OCI-LY1 (cell line): ENCODE data around the gene TIMM29.
A peak's percentile ranks its signal among the peaks of the same experiment; 100 is the strongest.

Source experiments
- H2AFZ ChIP-seq: fragments of 200-600 bp; sonication (generic), shearing (Covaris generic); 2 replicates; pipeline ENCODE4 v1.6.0; 2014; ENCODE audit warnings: antibody characterized with exemption, mild to moderate bottlenecking, low read length
- H3F3A ChIP-seq: fragments of 200-600 bp; sonication (generic), shearing (Covaris generic); 2 replicates; pipeline ENCODE4 v1.6.0; 2014; ENCODE audit warnings: mild to moderate bottlenecking, antibody characterized with exemption, low read length, moderate library complexity; ENCODE audit not compliant: insufficient read depth
- H3K27ac ChIP-seq: fragments of 200-600 bp; sonication (generic); 2 replicates; pipeline ENCODE4 v1.5.1; 2014; ENCODE audit warnings: low read length, mixed run types, mild to moderate bottlenecking, low read depth; ENCODE audit not compliant: poor library complexity, severe bottlenecking
- H3K27me3 ChIP-seq: fragments of 200-600 bp; sonication (generic); 2 replicates; pipeline ENCODE4 v1.6.0; 2014; ENCODE audit warnings: antibody characterized with exemption, mild to moderate bottlenecking, low read length, moderate library complexity; ENCODE audit not compliant: insufficient read depth
- H3K36me3 ChIP-seq: fragments of 200-600 bp; sonication (generic); 2 replicates; pipeline ENCODE4 v1.6.1; 2014; ENCODE audit warnings: mild to moderate bottlenecking, antibody characterized with exemption, low read length, moderate library complexity, mixed read lengths; ENCODE audit not compliant: insufficient read depth
- H3K4me1 ChIP-seq: fragments of 200-600 bp; sonication (generic); 2 replicates; pipeline ENCODE4 v1.5.1; 2014; ENCODE audit warnings: mild to moderate bottlenecking, low read length, moderate library complexity; ENCODE audit not compliant: insufficient read depth, severe bottlenecking
- H3K4me2 ChIP-seq: fragments of 200-600 bp; sonication (generic), shearing (Covaris generic); 2 replicates; pipeline ENCODE4 v1.6.1; 2014; ENCODE audit warnings: low read length
- H3K4me3 ChIP-seq: fragments of 200-600 bp; sonication (generic); 2 replicates; pipeline ENCODE4 v1.5.1; 2014; ENCODE audit warnings: low read length, low read depth, mild to moderate bottlenecking, mixed read lengths; ENCODE audit not compliant: poor library complexity, severe bottlenecking
- H3K79me2 ChIP-seq: fragments of 200-600 bp; shearing (Covaris generic); 2 replicates; pipeline ENCODE4 v1.6.1; 2016; ENCODE audit warnings: mixed run types, low read length, mixed read lengths; ENCODE audit not compliant: insufficient read depth
- H3K9ac ChIP-seq: fragments of 200-600 bp; sonication (generic), shearing (Covaris generic); 2 replicates; pipeline ENCODE4 v1.6.1; 2014; ENCODE audit warnings: mild to moderate bottlenecking, low read length, mixed read lengths
- H3K9me2 ChIP-seq: fragments of 200-600 bp; sonication (generic), shearing (Covaris generic); 2 replicates; pipeline ENCODE4 v1.6.1; 2014; ENCODE audit warnings: low read depth, mild to moderate bottlenecking, low read length, mixed read lengths
- H3K9me3 ChIP-seq: fragments of 200-600 bp; shearing (Covaris generic); 2 replicates; pipeline ENCODE4 v1.6.1; 2014; ENCODE audit warnings: low read length, mixed read lengths
- H4K20me1 ChIP-seq: fragments of 200-600 bp; sonication (generic), shearing (Covaris generic); 2 replicates; pipeline ENCODE4 v1.6.0; 2016; ENCODE audit warnings: mild to moderate bottlenecking, low read length; ENCODE audit not compliant: insufficient read depth
- EZH2 ChIP-seq: fragments of 200-600 bp; sonication (generic), shearing (Covaris generic); IDR thresholded peaks from 2 replicates; pipeline ENCODE4 v1.8.0; 2017; ENCODE audit warnings: borderline replicate concordance, mixed run types, mild to moderate bottlenecking, antibody characterized with exemption, low read length, moderate library complexity, mixed read lengths
- TF ChIP-seq, protein P1 (sequence below): fragments of 200-600 bp; sonication (generic), shearing (Covaris generic); IDR thresholded peaks from 2 replicates; pipeline ENCODE4 v1.5.1; 2017; ENCODE audit warnings: mild to moderate bottlenecking, antibody characterized with exemption, low read length, moderate library complexity, mixed read lengths

Gene TIMM29

DNA sequence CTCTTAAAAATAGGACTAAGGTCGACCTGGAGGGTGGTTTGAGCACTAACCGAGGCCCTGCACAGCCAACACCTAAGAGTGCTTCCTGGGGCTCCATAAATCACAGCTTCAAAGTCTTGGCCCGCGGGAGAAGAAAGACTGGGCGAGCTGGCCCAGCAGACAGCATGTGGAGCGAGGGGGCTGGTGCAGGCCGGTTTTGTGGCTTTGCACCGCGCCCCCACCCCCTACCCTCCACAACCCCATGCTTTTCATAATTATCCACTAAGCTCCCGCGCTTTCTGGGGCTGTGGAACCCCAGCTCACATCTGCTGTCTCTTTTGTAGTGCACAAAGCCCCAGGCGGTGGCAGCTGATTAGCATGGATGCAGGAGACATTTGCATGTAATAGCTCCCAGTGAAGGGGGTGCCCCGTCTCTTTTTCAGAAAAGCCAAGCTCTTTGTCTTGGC, 40.2 kb upstream of the TIMM29 start:
- no peak overlapping the region for H2AFZ ChIP-seq
- H3K9me2 ChIP-seq = no peaks in the 10 kb centered on the region
- no peaks in the 10 kb centered on the region for H4K20me1 ChIP-seq
- peak overlapping the region; percentile 87 for H3K27ac ChIP-seq
- peak overlapping the region; percentile 0 for H3K4me3 ChIP-seq
- no peaks in the 10 kb centered on the region for H3K27me3 ChIP-seq
- peaks cover 20% of the 10 kb centered on the region for H3K79me2 ChIP-seq
- H3K9ac ChIP-seq = peak overlapping the region; percentile 58
- H3K9me3 ChIP-seq = no peaks in the 10 kb centered on the region
- H3F3A ChIP-seq = no peaks in the 10 kb centered on the region
- H3K4me2 ChIP-seq = peak overlapping the region; percentile 38
- H3K36me3 ChIP-seq = no peaks in the 10 kb centered on the region
- H3K4me1 ChIP-seq = peaks cover 28% of the 10 kb centered on the region
- TF ChIP-seq, protein P1, sequence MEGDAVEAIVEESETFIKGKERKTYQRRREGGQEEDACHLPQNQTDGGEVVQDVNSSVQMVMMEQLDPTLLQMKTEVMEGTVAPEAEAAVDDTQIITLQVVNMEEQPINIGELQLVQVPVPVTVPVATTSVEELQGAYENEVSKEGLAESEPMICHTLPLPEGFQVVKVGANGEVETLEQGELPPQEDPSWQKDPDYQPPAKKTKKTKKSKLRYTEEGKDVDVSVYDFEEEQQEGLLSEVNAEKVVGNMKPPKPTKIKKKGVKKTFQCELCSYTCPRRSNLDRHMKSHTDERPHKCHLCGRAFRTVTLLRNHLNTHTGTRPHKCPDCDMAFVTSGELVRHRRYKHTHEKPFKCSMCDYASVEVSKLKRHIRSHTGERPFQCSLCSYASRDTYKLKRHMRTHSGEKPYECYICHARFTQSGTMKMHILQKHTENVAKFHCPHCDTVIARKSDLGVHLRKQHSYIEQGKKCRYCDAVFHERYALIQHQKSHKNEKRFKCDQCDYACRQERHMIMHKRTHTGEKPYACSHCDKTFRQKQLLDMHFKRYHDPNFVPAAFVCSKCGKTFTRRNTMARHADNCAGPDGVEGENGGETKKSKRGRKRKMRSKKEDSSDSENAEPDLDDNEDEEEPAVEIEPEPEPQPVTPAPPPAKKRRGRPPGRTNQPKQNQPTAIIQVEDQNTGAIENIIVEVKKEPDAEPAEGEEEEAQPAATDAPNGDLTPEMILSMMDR = no peak
- TF ChIP-seq EZH2 = no peak

- Histone ChIP-seq H3K9me3 (no peaks in the 10 kb centered on the region), H2AFZ (no peak overlapping the region), H3F3A (no peaks in the 10 kb centered on the region), H4K20me1 (no peaks in the 10 kb centered on the region), H3K27me3 (no peaks in the 10 kb centered on the region), H3K4me1 (peaks cover 40% of the 10 kb centered on the region), H3K27ac (no peak overlapping the region), H3K79me2 (peaks cover 21% of the 10 kb centered on the region), H3K36me3 (no peaks in the 10 kb centered on the region), H3K4me2 (no peak overlapping the region), H3K9me2 (no peaks in the 10 kb centered on the region), H3K4me3 (no peak overlapping the region), H3K9ac (no peak overlapping the region)
- TF ChIP-seq, protein P1 = no peak
- TF ChIP-seq EZH2 = no peak
Measured at GRCh38 chr19:10889880-10890279, 38.7 kb upstream of the TIMM29 start.

GRCh38 chr19:10891405-10892086, 37.1 kb upstream of the TIMM29 start:
- no peaks in the 10 kb centered on the region for H3K27me3 ChIP-seq
- H3K9me2 ChIP-seq = no peaks in the 10 kb centered on the region
- H3F3A ChIP-seq = no peaks in the 10 kb centered on the region
- peaks cover 54% of the 10 kb centered on the region for H3K4me1 ChIP-seq
- TF ChIP-seq EZH2 = no peak
- TF ChIP-seq, protein P1 = no peak
- H3K9ac ChIP-seq = no peak overlapping the region
- no peak overlapping the region for H2AFZ ChIP-seq
- H3K27ac ChIP-seq = peak overlapping the region; percentile 16
- H3K4me2 ChIP-seq = no peak overlapping the region
- no peaks in the 10 kb centered on the region for H3K36me3 ChIP-seq
- H3K4me3 ChIP-seq = no peak overlapping the region
- H3K79me2 ChIP-seq = peaks cover 12% of the 10 kb centered on the region; the same call in 1 of the 2 replicates
- no peaks in the 10 kb centered on the region for H4K20me1 ChIP-seq
- H3K9me3 ChIP-seq = no peaks in the 10 kb centered on the region
